HG03354 (cell line): ENCODE data around the gene RNF34.

ENCODE experiments used
- ATAC-seq: cut with Tn5 transposase; IDR thresholded peaks from one replicate; pipeline ENCODE4 v1.9.1; 2021; ENCODE audit warnings: mild to moderate bottlenecking; ENCODE audit not compliant: unreplicated experiment, poor library complexity, severe bottlenecking

The RNF34 gene

GRCh38 chr12:121430833-121431415 lies 31.0 kb downstream of the RNF34 start:
- ATAC-seq = no peak

- ATAC-seq = no peak
Observed at GRCh38 chr12:121432740-121433480, 33.0 kb downstream of the RNF34 start.

GRCh38 chr12:121436706-121437105 lies 36.8 kb downstream of the RNF34 start:
- ATAC-seq = no peak

DNA sequence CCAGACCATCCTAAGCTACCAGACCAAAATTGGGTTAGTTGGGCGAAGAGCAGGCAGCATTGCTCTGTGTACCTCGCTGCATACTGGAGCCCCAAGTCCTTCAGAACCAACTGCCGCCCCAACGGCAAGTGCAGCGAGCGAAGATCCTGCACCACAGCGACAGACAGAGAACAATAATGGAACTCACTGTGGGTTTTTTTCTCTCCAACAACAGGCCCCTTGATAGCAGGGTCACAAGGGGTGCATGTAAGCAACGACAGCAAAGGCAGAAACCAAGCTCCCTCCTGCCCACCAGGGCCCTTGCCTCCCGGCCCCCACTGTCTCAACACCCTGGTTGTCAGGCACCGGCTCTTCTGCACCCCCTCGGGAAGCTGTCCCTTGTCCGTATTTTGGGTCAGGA lies 39.0 kb downstream of the RNF34 start:
- ATAC-seq = no peak

DNA sequence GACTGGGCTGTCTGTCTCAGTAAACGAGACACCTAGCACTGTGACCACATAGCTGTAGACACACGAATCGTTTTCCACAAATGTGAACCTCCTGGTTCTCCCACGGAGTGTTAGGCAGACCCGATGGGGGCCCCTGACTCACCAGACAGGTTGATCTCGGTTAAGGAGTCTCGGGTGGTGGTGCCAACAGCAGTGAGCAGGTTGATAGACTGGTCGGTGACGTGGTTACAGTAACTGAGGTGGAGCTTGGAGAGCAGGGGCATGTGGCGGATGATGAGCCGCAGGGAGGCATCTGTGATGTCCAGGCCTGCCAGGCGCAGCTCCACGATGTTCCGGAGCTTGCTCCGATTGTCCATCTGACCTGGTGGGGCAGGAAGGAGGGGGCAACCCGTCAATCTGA lies 39.8 kb downstream of the RNF34 start:
- ATAC-seq = no peak

- ATAC-seq = no peak
Observed at GRCh38 chr12:121440768-121441167, 40.9 kb downstream of the RNF34 start.

- no peak for ATAC-seq
Observed at GRCh38 chr12:121441555-121441954, 41.6 kb downstream of the RNF34 start.

DNA sequence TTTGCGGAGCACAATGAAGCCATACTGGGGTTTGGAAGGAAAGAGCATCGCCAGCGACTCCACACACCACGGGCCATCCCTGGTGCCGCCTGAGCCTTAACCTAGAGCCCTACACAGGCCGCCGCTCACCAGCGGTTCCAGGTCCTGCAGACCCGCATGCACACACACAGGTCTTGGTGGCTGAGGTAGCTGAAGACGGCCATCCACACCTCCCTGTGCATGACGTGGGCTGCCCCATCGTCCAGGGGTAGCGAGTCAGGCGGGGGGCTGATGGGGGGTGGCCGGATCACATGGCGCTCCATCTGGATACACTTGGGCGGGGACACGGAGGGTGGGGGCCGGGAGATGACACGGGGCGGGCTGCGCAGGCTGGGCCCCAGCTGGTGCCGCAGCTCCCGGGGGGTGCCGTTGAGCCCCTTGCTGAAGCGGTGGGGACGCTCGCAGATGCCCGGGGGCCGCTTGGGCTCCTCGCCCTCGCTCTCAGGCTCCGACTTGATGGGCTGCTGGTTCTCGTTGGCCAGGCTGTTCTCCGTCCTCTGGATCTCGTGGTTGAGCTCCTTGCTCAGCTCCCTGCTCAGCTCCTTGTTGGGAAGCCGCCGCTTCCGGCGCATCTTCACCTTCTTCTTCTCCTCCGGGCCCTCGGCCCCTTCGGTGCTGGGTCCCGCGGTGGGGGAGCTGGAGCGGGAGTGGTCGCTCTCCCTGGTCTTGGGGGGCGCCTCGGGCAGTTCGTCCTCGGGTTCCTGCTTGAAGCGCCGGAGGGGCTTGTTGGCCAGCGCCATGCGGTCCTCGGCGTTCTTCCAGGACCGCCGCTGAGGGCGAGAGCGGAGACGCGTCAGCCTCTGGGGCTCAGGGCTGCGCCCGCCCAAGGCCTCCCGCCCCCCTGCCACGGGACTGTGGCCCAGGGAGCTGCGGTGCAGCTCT lies 42.4 kb downstream of the RNF34 start:
- ATAC-seq = no peak

GRCh38 chr12:121443193-121443870 lies 43.4 kb downstream of the RNF34 start:
- ATAC-seq = no peak

DNA sequence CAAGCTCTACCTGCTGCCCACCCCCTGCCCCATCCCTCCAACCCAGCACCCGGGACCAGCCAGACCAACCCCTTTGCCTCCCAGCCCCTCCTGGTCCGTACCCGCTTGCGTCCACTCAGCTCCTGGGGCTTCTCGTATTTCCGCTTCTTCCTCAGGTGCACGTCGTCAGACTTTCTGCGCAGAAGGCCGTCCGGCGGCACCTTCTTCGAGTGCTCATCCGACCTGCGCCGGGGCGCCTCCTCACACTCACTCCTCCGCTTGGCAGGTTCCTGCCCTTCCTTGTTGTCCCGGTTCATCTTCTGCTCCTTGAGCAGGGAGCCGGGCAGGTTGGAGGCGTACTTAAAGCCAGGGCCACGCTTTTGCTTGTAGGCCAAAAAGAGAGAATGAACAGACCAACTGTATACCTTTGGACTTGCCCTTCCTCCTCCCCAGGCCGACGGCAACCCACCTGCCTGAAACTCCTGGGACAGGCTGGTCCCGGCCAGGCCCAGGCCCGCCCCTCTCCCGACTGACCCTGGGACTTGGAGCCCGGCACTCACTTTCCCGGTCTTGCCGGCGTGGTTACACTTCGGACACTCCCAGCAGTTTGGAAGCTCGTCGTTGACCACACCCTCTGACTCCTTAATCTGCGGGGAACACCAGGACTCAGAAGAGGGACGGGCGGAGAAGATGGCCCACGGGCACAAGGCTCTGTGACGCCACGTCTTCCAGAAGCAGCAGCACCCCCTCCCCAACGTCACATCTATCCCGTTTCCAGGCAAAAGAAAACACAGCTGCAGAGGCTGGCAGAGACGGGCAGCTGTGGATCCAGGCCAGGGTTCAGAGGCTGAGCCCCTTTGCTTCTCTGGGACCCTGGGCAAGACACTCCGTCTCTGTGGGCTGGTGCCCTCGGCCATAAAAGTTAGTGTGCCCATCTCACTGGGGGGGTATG lies 44.3 kb downstream of the RNF34 start:
- no peak for ATAC-seq

DNA sequence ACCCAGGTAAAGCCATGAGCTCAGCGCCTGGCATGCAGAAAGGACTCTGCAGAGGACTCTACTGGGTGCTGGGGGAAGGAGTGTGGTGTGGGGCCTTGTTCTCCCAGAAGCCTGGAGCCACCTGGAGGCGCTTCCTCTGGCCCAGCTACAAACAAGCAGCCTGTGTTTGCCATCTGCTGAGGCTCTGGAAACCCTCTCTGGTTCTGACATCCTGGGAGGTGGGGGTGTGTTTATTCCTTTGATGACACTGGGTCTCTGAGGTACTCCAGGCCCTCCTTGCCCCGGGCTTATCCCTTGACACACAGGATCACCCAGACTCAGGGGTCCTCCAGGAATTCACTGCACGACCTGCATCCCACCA lies 44.9 kb downstream of the RNF34 start:
- ATAC-seq = no peak

- ATAC-seq = no peak
Observed at GRCh38 chr12:121446750-121447149, 46.8 kb downstream of the RNF34 start.

DNA sequence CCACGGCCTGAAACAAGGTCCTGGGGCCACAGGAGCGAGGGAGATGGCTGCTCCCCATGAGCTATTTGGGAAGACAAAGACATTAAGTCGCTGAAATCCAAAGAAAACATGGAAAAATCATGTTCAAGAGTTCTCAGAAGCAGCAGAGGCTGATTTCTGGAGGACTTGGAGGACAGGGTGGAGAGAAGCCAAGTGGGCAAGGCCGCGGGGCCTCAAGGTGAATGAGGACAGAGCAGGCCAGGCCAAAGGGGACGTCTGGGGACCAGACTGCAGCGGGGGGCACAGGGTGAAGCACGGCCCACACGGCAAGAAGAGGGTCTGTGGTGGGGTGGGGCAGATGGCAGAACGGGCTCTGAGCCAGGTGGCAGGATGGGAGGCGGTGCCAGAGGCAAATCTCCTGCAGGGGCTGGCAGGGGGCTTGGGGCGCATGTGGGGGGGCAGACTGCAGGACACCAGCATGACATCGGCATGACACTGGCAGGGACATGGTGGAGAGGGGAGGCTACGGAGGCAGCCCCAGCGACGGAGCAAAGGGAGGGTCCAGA lies 48.9 kb downstream of the RNF34 start:
- ATAC-seq = no peak

- ATAC-seq = no peak
Observed at GRCh38 chr12:121451961-121452339, 52.0 kb downstream of the RNF34 start.

DNA sequence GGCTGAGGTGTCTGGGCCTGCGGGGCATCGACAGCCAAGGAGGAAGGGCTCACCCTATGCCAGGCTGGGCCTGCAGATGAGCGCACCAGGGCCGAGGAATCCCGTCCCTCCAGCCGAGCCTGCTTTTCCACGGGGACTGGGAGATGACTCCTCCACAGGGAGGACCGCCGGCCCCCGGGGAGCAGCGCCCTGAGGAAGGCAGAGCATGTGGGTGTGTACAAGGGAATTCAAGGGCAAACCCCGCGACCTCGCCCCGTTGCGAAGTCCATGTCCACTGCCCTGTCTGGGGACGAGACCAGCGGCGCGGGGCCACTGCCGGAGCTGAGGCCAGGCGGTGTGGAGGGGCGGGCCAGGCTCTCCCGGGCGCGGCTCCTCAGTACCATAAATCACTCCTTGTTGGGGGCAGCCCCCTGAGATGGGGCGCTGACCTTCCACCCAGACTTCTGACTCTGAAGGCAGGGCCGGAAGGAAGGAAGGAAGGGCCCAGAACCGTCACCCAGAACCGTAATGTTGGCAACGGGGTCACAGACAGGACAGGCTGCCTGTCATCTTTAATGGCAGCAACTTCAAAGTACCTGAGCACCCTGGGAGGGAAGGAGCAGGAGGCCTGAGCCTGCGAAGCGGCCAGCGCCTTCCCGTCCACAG lies 52.5 kb downstream of the RNF34 start:
- ATAC-seq = no peak

DNA sequence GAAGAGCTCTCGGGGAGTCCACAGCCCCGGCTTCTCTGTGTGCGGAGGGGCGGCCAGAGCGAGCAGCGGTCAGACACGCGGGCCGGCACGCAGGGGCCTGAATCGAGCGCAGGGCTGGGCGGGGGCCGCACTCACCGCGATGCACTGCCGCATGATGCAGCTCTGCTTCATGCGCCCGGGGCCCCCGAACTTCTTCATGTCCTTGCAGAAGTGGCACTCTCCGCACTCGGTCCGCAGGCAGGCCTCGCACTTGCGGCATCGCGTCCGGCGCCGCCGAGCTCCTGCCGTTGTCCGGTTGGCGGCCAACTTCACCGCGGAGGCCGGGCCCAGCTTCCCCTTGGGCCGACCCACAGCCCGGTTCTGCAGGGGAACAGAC lies 53.1 kb downstream of the RNF34 start:
- ATAC-seq = no peak

DNA sequence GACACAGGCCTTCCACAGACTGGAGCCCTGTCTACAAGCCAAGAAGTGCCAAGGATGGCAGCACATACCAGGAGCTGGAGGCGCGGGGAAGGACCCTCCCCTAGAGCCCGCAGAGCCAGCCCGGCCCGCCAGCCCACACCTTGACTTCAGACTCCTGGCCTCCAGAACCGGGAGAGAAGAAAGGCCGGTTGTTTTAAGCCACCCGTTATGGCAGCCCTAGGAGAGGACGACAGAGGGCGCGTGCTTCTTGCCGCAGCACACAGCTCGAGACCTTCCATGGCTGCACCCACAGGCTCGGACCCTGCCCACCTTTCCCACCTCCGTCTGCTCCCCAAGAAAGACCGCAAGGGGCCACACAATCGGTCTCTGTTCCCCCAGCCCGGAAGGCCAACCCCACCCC lies 53.7 kb downstream of the RNF34 start:
- no peak for ATAC-seq

- ATAC-seq = no peak
Observed at GRCh38 chr12:121454921-121455320, 55.0 kb downstream of the RNF34 start.
